Activated CD8-positive, alpha-beta memory T cell treated with anti-CD3 and anti-CD28 coated beads, Interleukin-2, amount 50 U/mL, for 48 hours (primary cell): ENCODE measurements around the gene NCKIPSD.

Source experiments
- DNase-seq: peaks from one replicate; pipeline ENCODE4 v3.0.0-alpha.2; 2020

NCKIPSD gene

GRCh38 chr3:48678056-48678455 lies 7.7 kb downstream of the NCKIPSD start:
- DNase-seq, result no peak

- no peak for DNase-seq
These were observed 11.2 kb downstream of the NCKIPSD start for GRCh38 chr3:48674505-48674904.

- no peak for DNase-seq
These were observed 13.2 kb downstream of the NCKIPSD start for GRCh38 chr3:48672522-48672921.

- no peak for DNase-seq
These were observed 20.8 kb downstream of the NCKIPSD start for GRCh38 chr3:48664929-48665328.

- DNase-seq, result no peak
These were observed 21.4 kb downstream of the NCKIPSD start for GRCh38 chr3:48664313-48664644.

GRCh38 chr3:48663489-48664312 lies 22.0 kb downstream of the NCKIPSD start:
- DNase-seq, result peak; percentile 96

GRCh38 chr3:48662753-48663488 lies 22.8 kb downstream of the NCKIPSD start, which contains the start of gene CELSR3:
CELSR3 (minus strand) TSS chr3:48662886; CDS start chr3:48662634, 252 bp downstream.
- peak; percentile 85 for DNase-seq

- no peak for DNase-seq
These were observed 23.5 kb downstream of the NCKIPSD start for GRCh38 chr3:48662145-48662752.

- DNase-seq, result peak; percentile 96
These were observed 24.1 kb downstream of the NCKIPSD start for GRCh38 chr3:48661501-48662144.

GRCh38 chr3:48660800-48661400 lies 24.8 kb downstream of the NCKIPSD start:
- no peak for DNase-seq

- peak; percentile 65 for DNase-seq
These were observed 28.9 kb downstream of the NCKIPSD start for GRCh38 chr3:48656841-48657281.

- DNase-seq, result peak; percentile 93
These were observed 29.5 kb downstream of the NCKIPSD start for GRCh38 chr3:48656061-48656840.

GRCh38 chr3:48655606-48656005 lies 30.1 kb downstream of the NCKIPSD start:
- no peak for DNase-seq

- no peak for DNase-seq
These were observed 30.7 kb downstream of the NCKIPSD start for GRCh38 chr3:48655063-48655462.

- DNase-seq, result no peak
These were observed 32.6 kb downstream of the NCKIPSD start for GRCh38 chr3:48652923-48653715.

GRCh38 chr3:48651771-48652170 lies 33.9 kb downstream of the NCKIPSD start:
- DNase-seq, result no peak

GRCh38 chr3:48650723-48651122 lies 35.0 kb downstream of the NCKIPSD start:
- no peak for DNase-seq

GRCh38 chr3:48648188-48648850 lies 37.4 kb downstream of the NCKIPSD start:
- no peak for DNase-seq

GRCh38 chr3:48647714-48648113 lies 38.0 kb downstream of the NCKIPSD start:
- no peak for DNase-seq
